NCI-H82 (cell line): ENCODE results near the gene PABPN1.

Experiments
- DNase-seq: peaks from one replicate; lab custom pipeline; 2025; lab: John Stamatoyannopoulos, UW

The PABPN1 gene

GRCh38 chr14:23358042-23358441 is 36.8 kb downstream of the PABPN1 start:
- DNase-seq = peak; percentile 85

DNA sequence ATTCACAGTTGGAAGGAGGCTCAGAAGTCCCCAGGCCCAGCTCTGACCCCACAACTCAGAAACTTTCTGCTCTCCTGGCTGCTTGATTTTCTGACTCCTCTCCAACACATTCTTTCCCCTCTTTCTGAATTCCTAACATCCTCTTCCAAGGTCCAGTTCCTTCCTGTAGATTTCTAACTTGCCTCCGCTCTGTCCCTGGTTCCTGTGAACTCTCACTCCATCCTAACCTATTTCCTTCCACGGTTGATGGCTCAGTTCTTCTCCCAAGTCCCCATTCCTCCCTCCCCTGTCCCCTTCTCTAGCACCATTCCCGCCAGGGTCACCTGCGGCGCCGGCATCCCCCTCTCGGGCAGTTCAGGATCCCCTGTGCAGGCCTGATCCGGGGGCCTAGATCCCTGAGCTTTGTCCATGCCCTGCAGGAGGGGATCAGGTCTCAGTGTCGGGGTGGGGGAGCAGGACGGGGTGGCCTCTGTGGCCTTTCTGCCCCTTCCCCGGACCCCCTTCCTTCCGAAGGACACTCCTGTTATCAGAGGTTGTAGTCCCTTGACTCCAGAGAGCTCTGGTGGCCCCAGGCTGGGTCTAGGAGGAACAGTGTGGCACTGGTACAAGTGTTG is 37.4 kb downstream of the PABPN1 start:
- DNase-seq = no peak

- no peak for DNase-seq
These were observed 37.9 kb downstream of the PABPN1 start for GRCh38 chr14:23359167-23359626.

- no peak for DNase-seq
These were observed 38.6 kb downstream of the PABPN1 start for GRCh38 chr14:23359722-23360447.

DNA sequence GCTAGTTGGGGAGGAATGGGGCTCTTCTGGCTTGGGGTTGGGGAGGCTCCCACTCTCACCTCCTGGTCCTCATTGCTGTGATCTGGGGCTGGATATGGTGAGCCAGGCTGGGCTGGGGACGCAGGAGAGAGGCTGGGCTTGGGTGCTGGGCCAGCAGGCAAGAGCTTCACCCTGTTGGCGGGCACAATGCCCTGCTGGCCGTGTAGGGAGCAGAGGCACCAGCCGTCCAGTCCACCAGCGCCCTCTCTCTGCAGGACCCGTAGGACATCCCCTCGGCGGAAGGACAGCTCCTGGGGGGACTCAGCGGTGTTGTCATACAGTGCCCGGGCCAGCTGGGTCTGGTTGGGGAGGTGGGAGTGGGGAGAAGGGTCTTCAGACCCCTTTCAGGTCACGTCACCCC is 39.2 kb downstream of the PABPN1 start:
- no peak for DNase-seq

GRCh38 chr14:23361320-23361719 is 40.1 kb downstream of the PABPN1 start:
- no peak for DNase-seq

DNA sequence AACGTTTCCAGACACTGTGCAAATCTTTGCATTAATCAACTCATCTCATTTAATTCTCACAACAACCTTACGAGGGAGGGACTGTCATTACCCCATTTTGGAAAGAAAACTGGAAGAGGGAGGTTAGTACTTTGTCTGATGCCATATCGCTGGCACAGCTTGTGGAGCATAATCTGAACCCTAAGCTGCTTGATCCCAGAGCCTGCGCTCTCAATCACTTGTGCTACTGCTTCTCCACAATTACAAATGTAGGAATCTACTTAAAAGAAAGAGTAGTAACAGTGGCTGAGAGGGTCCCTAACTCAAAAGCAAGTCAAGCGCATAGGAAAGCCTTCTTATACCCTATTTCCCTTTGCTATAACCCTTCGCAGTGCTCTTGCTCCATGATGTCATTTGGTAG is 40.5 kb downstream of the PABPN1 start:
- DNase-seq = peak; percentile 85

GRCh38 chr14:23362200-23362599 is 40.9 kb downstream of the PABPN1 start:
- DNase-seq = peak; percentile 84

GRCh38 chr14:23364164-23365035 is 43.1 kb downstream of the PABPN1 start:
- DNase-seq = peak; percentile 92

DNA sequence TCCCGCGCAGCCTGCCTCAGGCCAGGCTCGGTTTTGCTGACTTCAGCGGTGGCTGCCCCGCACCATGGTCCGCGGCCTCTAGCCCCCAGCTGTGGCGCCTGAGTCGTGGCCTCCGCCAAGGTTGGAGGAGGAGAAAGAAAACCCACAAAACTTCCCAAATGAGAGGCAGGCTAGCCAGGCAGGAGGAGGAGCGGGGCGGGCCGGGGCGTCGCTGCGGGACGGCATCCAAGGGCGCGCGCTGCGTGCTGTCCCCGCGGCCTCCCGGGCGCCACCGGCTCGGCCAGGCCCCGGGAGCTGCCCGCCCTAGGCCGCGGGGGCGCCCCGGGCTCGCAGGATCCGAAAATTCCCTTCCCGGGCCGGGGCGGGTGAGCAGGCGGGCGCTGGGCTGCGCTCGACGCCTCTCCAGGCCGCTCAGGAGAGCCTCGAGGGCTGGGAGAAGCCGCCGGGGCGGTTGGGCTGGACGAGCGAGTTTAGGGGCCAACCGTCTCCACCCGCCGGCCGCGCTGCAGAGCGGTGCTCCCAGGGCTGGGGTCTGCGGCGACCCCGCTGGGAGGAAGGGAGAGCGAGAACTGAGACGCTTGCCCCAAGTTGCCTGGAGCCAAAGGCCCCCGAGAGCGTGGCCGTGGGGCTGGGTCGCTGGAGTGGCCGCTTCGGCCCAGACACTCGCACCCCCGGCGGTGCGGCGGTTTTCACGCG is 43.9 kb downstream of the PABPN1 start, which contains the start of gene EFS:
Gene EFS, minus strand, starts transcription at position 137 of the 696 bp plus-strand sequence. CDS start 147 bp downstream, outside the sequence.
- DNase-seq = peak; percentile 84

DNA sequence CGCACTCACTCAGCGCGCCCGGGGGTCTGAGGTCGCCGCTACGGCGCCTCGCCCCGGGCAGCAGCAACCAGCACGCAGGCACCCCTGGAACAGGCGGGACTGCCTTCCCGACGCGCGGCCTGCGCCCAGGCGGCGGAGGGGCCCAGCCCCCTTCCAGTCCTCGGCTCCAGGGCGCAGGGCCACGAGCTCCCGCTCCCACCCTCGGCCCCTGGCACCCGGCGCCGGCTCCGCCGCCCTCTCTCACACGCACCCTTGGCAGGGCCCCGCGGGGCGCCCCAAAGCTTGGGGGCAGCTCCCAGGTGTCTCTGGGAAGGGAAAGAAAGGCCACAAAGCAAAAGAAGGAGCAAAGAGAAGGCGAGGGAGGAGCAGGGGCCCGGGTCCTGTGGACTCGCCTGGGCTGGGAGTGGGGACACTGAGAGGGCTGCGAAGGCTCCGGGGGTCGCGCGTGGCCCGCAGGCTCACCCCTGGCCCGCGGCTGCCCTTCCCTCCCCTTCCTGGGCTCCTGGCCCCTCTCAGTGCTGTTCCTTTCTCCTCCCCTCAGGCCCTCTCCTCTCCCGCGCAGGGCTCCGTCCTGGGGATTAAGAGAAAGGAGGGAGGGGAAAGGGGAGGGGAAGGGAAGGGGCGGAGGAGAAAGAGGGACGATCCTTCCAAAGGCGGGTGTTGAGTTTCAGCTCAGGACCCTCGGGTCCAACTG is 44.6 kb downstream of the PABPN1 start:
- peak; percentile 100 for DNase-seq

- peak; percentile 100 for DNase-seq
These were observed 45.2 kb downstream of the PABPN1 start for GRCh38 chr14:23366426-23366921.

DNA sequence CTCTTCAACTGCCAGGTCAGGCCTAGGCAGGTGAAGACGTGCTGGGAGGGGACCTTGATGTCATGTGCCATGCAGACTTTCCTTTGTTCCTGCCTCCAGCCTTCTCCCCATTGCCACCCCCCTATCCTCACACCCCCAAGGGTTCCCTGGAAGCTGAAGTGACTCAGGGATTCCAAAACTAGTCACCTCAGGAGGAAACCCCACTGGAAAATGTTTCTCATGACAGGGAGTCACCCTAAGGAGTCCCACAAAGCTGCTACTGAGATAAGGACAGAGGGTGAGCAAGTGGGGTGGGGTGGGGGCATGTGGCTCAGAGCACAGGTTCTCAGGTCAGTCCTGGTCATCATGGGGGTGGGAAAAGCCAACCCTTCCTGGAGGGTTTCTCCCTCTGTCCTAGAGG is 49.0 kb downstream of the PABPN1 start:
- no peak for DNase-seq

DNA sequence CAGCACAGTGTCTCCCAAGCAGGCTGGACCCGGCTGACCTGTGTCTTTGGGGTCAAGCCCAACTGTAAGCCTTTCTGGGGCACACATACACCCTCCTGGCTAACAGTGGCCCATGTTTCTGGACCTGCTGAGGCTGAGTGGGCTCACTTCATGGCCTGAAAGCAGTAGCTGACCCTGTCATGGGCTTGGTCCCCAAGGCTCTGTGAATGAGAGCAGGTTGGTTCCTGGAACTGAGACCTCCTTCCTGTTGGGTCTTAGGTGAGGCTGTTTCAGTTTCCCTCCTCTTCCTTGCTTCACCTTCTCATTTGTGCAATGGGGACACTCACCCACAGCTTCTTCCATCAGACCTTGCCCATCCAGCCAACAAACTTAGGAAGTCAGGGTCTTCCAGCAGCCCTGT is 50.6 kb downstream of the PABPN1 start:
- no peak for DNase-seq

DNA sequence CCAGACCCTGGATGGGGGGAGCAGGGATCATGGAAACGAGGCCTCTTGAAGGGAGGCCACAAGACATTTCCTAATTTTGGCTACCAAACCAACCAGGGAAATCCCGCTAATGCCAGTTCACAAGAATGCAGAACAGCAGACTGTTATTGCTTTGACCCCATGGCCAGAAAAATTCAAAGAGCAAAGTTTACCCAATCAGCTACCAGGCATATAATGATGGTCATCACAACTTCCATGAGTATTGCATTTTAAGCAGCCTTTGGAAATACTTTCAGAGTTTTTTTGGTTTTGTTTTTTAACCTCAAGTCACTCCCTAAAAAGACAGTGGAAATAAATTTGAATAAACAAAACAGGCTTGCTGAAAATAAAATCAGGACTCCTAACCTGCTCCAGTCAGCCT is 51.3 kb downstream of the PABPN1 start, which contains the start of gene IL25:
Gene IL25, plus strand, starts transcription at position 301 of the 400 bp plus-strand sequence.
- no peak for DNase-seq

GRCh38 chr14:23373041-23373440 is 51.8 kb downstream of the PABPN1 start:
- DNase-seq = no peak
